Heart left ventricle (tissue), 13 donors: Measurements from ENCODE around the gene LNPK.

Experiments used
- POLR2A ChIP-seq, 2 donors: fragments of 450-650 bp; IDR thresholded peaks; one replicate each; pipeline ENCODE4 v1.6.1; 2017; ENCODE audit warnings: antibody characterized with exemption in 2 of 2, mild to moderate bottlenecking in 2 of 2, moderate library complexity in 2 of 2
- TF ChIP-seq, protein P1 (sequence below), 12 donors: fragments of 200-600 bp; sonication (generic) in 4 of 12; IDR thresholded peaks; one replicate each; pipeline versions ENCODE4 v1.5.0 to v1.8.0; 2018 to 2022; ENCODE audit warnings: antibody characterized with exemption in 12 of 12, mild to moderate bottlenecking in 5 of 12
- donor health status: ischemic (EF 13 %, LVEDD 7.1; RV severe dilation, severe dysfunction).
- donor health status: DM: no; HTN: yes; CAD: no.
- donor health status: DM: no; HTN: no; CAD: no.
- donor health status: ischemic (EF 25% LVEDD 6.9; RV normal size, moderate dysfunction).
- donor health status: ischemic (EF 25% LVEDD 5.7; RV mildly dilated, moderate dysfunction).
- donor health status: ischemic (EF 35%, LVEDD 5.7; RV mildly dilated, moderate dysfunction).
- donor health status: nonischemic (EF 11% LVEDD 7.7; RV severe dilation, severe dysfunction).
- donor health status: DM: yes; HTN: yes; CAD: no.
- donor health status: PGD.
- donor health status: ischemic (EF 29% LVEDD 5.4; RV normal size, mild dysfunction).
- donor health status: nonischemic (EF 23%, LVEDD 6.1; RV moderate dilation, normal function).

DNA sequence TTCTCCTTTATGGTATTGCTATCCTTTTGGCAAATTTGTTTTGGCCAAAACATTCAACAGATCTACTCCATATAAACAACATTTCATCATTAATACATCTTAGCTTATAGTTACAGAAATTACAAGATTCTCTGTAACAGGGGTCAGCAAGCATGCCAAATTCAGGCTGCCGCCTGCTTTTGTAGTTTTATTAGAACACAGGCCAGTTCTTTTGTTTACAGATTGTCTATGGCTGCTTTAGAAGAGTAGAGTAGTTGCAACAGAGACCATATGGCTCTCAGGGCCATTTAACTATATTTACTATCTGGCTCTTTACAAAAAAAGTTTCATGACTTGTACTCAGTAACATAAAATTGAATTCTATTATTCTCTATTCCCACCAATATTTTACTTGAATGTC is 53.9 kb downstream of the LNPK start:
- TF ChIP-seq POLR2A (IDR thresholded peaks at IDR 0.05) = no peak
- TF ChIP-seq, protein P1, sequence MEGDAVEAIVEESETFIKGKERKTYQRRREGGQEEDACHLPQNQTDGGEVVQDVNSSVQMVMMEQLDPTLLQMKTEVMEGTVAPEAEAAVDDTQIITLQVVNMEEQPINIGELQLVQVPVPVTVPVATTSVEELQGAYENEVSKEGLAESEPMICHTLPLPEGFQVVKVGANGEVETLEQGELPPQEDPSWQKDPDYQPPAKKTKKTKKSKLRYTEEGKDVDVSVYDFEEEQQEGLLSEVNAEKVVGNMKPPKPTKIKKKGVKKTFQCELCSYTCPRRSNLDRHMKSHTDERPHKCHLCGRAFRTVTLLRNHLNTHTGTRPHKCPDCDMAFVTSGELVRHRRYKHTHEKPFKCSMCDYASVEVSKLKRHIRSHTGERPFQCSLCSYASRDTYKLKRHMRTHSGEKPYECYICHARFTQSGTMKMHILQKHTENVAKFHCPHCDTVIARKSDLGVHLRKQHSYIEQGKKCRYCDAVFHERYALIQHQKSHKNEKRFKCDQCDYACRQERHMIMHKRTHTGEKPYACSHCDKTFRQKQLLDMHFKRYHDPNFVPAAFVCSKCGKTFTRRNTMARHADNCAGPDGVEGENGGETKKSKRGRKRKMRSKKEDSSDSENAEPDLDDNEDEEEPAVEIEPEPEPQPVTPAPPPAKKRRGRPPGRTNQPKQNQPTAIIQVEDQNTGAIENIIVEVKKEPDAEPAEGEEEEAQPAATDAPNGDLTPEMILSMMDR (IDR thresholded peaks at IDR 0.05) = no peak
